ENCODE measurements around the gene DYNLL2.

Gene DYNLL2

DNA sequence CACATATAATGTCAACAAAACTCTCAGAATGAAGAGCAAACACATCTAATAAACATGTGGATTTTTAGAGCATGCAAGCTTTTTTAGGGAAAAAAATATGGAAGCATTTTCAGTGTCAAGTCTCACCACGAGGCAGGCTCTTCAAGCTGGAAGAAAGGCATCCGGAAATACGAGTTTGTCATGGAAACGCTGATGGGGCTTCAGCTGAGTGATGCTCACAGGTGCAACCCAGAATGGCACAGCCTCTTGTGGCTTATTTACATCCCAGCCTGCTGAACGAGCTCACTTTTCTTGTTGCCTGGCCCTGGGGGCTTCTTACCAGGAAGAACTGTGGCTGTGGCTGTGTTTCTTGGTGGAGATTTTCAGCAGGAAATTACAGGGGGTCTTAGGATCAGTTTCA, 24.1 kb upstream of the DYNLL2 start:
- TF ChIP-seq, protein P1, sequence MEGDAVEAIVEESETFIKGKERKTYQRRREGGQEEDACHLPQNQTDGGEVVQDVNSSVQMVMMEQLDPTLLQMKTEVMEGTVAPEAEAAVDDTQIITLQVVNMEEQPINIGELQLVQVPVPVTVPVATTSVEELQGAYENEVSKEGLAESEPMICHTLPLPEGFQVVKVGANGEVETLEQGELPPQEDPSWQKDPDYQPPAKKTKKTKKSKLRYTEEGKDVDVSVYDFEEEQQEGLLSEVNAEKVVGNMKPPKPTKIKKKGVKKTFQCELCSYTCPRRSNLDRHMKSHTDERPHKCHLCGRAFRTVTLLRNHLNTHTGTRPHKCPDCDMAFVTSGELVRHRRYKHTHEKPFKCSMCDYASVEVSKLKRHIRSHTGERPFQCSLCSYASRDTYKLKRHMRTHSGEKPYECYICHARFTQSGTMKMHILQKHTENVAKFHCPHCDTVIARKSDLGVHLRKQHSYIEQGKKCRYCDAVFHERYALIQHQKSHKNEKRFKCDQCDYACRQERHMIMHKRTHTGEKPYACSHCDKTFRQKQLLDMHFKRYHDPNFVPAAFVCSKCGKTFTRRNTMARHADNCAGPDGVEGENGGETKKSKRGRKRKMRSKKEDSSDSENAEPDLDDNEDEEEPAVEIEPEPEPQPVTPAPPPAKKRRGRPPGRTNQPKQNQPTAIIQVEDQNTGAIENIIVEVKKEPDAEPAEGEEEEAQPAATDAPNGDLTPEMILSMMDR (conservative IDR thresholded peaks at IDR 0.05; ENCODE audit: low read length): no peak
- TF ChIP-seq EZH2phosphoT487 (IDR thresholded peaks at IDR 0.05; ENCODE audit: borderline replicate concordance): no peak

DNA sequence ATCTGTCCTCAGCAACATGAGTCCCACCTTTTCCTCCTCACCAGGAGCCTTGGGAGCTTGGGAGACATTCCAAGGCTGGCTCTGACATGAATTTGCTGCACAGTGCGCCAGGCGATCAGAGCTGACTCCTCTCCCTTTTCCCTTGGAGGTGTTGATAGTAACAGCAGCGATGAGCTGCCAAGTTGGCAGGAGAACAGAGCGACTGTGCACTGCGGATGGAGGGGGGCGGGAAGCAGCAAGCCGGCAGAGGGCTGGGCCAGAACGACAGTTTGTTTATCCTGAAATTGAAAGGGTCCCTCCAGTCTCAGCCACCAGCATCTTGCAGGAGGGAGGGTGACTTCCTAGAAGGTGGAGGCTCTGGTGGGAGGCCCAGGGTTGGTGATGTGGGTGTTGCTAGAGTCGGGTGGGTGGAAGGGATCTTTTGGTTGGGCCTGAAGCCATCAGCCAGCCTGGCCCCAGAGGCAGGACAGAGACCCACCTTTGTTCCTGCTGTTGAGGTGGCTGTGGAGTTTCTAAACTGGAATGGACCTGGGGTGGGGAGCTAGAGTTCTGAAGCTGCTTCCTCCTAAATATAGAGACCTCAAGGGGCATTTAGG, 22.5 kb upstream of the DYNLL2 start:
- Histone ChIP-seq H4K20me1 (ENCODE audit: insufficient read depth, low read length, poor library complexity, severe bottlenecking) (no peaks in the 10 kb centered on the region), H3K9ac (ENCODE audit: low read depth, low read length, poor library complexity, severe bottlenecking) (no peak overlapping the region), H3K4me1 (ENCODE audit: insufficient read depth, low read length, poor library complexity, severe bottlenecking) (no peaks in the 10 kb centered on the region), H3K4me2 (ENCODE audit: low read depth, low read length, poor library complexity, severe bottlenecking) (no peak overlapping the region), H3K79me2 (ENCODE audit: insufficient read depth, low read length) (no peaks in the 10 kb centered on the region), H3K9me2 (replicated peaks; ENCODE audit: low read depth, low read length) (no peaks in the 10 kb centered on the region), H3K27me3 (ENCODE audit: insufficient read depth, low read length, poor library complexity, severe bottlenecking) (no peaks in the 10 kb centered on the region), H3F3A (ENCODE audit: low read depth) (no peaks in the 10 kb centered on the region), H3K36me3 (ENCODE audit: insufficient read depth, low read length) (no peaks in the 10 kb centered on the region), H3K4me3 (ENCODE audit: low read length, poor library complexity, severe bottlenecking) (no peak overlapping the region), H2AFZ (ENCODE audit: low read length) (no peak overlapping the region), H3K9me3 (ENCODE audit: insufficient read depth, low read depth, low read length) (no peaks in the 10 kb centered on the region)
- no peak for TF ChIP-seq EZH2phosphoT487 (IDR thresholded peaks at IDR 0.05; ENCODE audit: borderline replicate concordance)
- TF ChIP-seq, protein P1 (conservative IDR thresholded peaks at IDR 0.05; ENCODE audit: low read length): no peak

More for the DNA sequence above, 24.1 kb upstream of the DYNLL2 start:
- no peaks in the 10 kb centered on the region for H4K20me1 ChIP-seq (ENCODE audit: insufficient read depth, low read length, poor library complexity, severe bottlenecking)
- no peak overlapping the region for H2AFZ ChIP-seq (ENCODE audit: low read length)
- H3K4me3 ChIP-seq (ENCODE audit: low read length, poor library complexity, severe bottlenecking): no peak overlapping the region
- no peaks in the 10 kb centered on the region for H3K9me3 ChIP-seq (ENCODE audit: insufficient read depth, low read depth, low read length)
- no peaks in the 10 kb centered on the region for H3K36me3 ChIP-seq (ENCODE audit: insufficient read depth, low read length)
- no peaks in the 10 kb centered on the region for H3F3A ChIP-seq (ENCODE audit: low read depth)
- H3K4me2 ChIP-seq (ENCODE audit: low read depth, low read length, poor library complexity, severe bottlenecking): no peak overlapping the region
- H3K27me3 ChIP-seq (ENCODE audit: insufficient read depth, low read length, poor library complexity, severe bottlenecking): no peaks in the 10 kb centered on the region
- no peak overlapping the region for H3K9ac ChIP-seq (ENCODE audit: low read depth, low read length, poor library complexity, severe bottlenecking)
- H3K9me2 ChIP-seq (replicated peaks; ENCODE audit: low read depth, low read length): no peaks in the 10 kb centered on the region
- H3K79me2 ChIP-seq (ENCODE audit: insufficient read depth, low read length): no peaks in the 10 kb centered on the region
- no peaks in the 10 kb centered on the region for H3K4me1 ChIP-seq (ENCODE audit: insufficient read depth, low read length, poor library complexity, severe bottlenecking)

DNA sequence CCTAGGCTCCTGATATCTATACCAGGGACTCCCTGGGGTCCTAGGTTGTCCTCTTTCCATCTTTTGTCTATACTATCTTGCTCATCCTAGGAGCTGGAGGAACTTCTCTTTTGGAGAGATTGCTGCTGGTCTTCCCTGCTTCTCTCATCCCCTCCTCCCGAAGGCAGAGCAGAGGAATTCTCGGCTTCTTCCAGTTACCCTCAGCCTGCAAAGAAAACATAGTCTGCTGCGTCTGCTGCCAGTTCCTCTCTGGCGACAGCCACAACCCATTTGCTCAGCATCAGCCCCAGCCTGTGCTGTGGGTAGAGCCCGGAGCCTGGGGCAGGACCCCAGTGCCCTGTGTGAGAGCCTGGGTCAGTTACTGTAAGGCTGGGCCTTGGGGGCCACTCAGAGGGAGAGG, 21.5 kb upstream of the DYNLL2 start:
- TF ChIP-seq, protein P1 (conservative IDR thresholded peaks at IDR 0.05; ENCODE audit: low read length): no peak
- no peak for TF ChIP-seq EZH2phosphoT487 (IDR thresholded peaks at IDR 0.05; ENCODE audit: borderline replicate concordance)
- no peaks in the 10 kb centered on the region for H4K20me1 ChIP-seq (ENCODE audit: insufficient read depth, low read length, poor library complexity, severe bottlenecking)
- H3K9ac ChIP-seq (ENCODE audit: low read depth, low read length, poor library complexity, severe bottlenecking): no peak overlapping the region
- no peaks in the 10 kb centered on the region for H3K79me2 ChIP-seq (ENCODE audit: insufficient read depth, low read length)
- H3K36me3 ChIP-seq (ENCODE audit: insufficient read depth, low read length): no peaks in the 10 kb centered on the region
- no peaks in the 10 kb centered on the region for H3K4me1 ChIP-seq (ENCODE audit: insufficient read depth, low read length, poor library complexity, severe bottlenecking)
- no peaks in the 10 kb centered on the region for H3K9me2 ChIP-seq (replicated peaks; ENCODE audit: low read depth, low read length)
- no peak overlapping the region for H2AFZ ChIP-seq (ENCODE audit: low read length)
- no peaks in the 10 kb centered on the region for H3K27me3 ChIP-seq (ENCODE audit: insufficient read depth, low read length, poor library complexity, severe bottlenecking)
- no peaks in the 10 kb centered on the region for H3F3A ChIP-seq (ENCODE audit: low read depth)
- no peak overlapping the region for H3K4me2 ChIP-seq (ENCODE audit: low read depth, low read length, poor library complexity, severe bottlenecking)
- H3K4me3 ChIP-seq (ENCODE audit: low read length, poor library complexity, severe bottlenecking): no peak overlapping the region
- H3K9me3 ChIP-seq (ENCODE audit: insufficient read depth, low read depth, low read length): no peaks in the 10 kb centered on the region

Data from Loucy (cell line).